HCT116 (cell line): ENCODE results near the gene OVOL2. TPM values are rescaled to one million over a fixed set of nuclear protein-coding genes. Genes with fewer than 3 reads are reported as not detected.

Experiments used
- ATAC-seq: fragments of 200-7000 bp; cut with Tn5 transposase; 2 replicates; pipeline ENCODE4 v1.9.1; 2020; ENCODE audit warnings: mild to moderate bottlenecking, moderate library complexity
- BruUV-seq: library from RNA; stranded (reverse); fragments of 400-500 nt; replicated peaks from 2 replicates; lab custom pipeline; 2021; lab: Mats Ljungman, UMichigan
- CTCF ChIA-PET: fragments of 300-600 bp; sonication (Branson Sonifier 250); formaldehyde crosslinking; loops from one replicate; lab custom pipeline; 2021; ENCODE audit warnings: antibody characterized with exemption; lab: Charles Lee
- POLR2A ChIA-PET: fragments of 300-600, 350-600 bp; sonication (Branson Sonifier 250); formaldehyde crosslinking; loops from one replicate; lab custom pipeline; 2021; ENCODE audit warnings: antibody characterized with exemption; lab: Charles Lee
- RAD21 ChIA-PET, 2 experiments: fragments of 300-600 bp; sonication (Branson Sonifier 250); formaldehyde crosslinking; loops; one replicate each; lab custom pipeline; 2023; ENCODE audit warnings: low total read pairs in 2 of 2; ENCODE audit not compliant: uncharacterized antibody in 2 of 2, unreplicated experiment in 2 of 2, low non-redundant PET in 1 of 2; lab: Charles Lee
- DNase-seq: peaks from one replicate; pipeline ENCODE4 v3.0.0-alpha.2; 2010; ENCODE audit warnings: low read depth, low spot score
- H2AFZ ChIP-seq: fragments of 200-600 bp; shearing (Covaris generic), sonication (generic); 2 replicates; pipeline ENCODE4 v1.6.1; 2017; ENCODE audit warnings: low read depth, mixed run types, mixed read lengths, antibody characterized with exemption, low read length; ENCODE audit not compliant: poor library complexity, severe bottlenecking
- H3K27ac ChIP-seq: 2 replicates; pipeline ENCODE4 v1.5.1; 2012; ENCODE audit warnings: low read depth, low read length
- H3K27me3 ChIP-seq: fragments of 200-600 bp; sonication (generic); 2 replicates; pipeline ENCODE4 v1.6.1; 2016; ENCODE audit warnings: mixed run types, low read length, mixed read lengths; ENCODE audit not compliant: insufficient read depth
- H3K36me3 ChIP-seq, 2 experiments: fragments of 200-500 bp in 1 of 2; fragments of 200-600 bp in 1 of 2; sonication (Bioruptor generic) in 1 of 2; sonication (generic) in 1 of 2; 2 replicates each; pipeline versions ENCODE4 v1.5.1 to v1.6.1; 2014 to 2016; ENCODE audit warnings: low read length in 2 of 2, inconsistent platforms in 1 of 2, mixed read lengths in 1 of 2, mixed run types in 1 of 2; ENCODE audit not compliant: insufficient read depth in 2 of 2, control insufficient read depth in 1 of 2
- H3K4me1 ChIP-seq, 2 experiments: fragments of 200-600 bp in 1 of 2; sonication (generic) in 1 of 2; 2 replicates each; pipeline versions ENCODE4 v1.5.1 to v1.6.1; 2012 to 2017; ENCODE audit warnings: low read length in 2 of 2, inconsistent platforms in 1 of 2, mild to moderate bottlenecking in 1 of 2, mixed read lengths in 1 of 2, mixed run types in 1 of 2, moderate library complexity in 1 of 2; ENCODE audit not compliant: insufficient read depth in 2 of 2, control insufficient read depth in 1 of 2
- H3K4me2 ChIP-seq: fragments of 200-600 bp; sonication (generic); 2 replicates; pipeline ENCODE4 v1.6.1; 2017; ENCODE audit warnings: mixed run types, low read length, mixed read lengths
- H3K4me3 ChIP-seq, 2 experiments: fragments of 200-600 bp in 1 of 2; sonication (generic) in 1 of 2; replicated peaks in 1 of 2; 2 replicates each; pipeline ENCODE4 v1.5.1; 2011 to 2016; ENCODE audit warnings: low read length in 2 of 2, control low read depth in 1 of 2, low read depth in 1 of 2, mild to moderate bottlenecking in 1 of 2, mixed read lengths in 1 of 2, mixed run types in 1 of 2
- H3K79me2 ChIP-seq: fragments of 200-600 bp; sonication (generic); 2 replicates; pipeline ENCODE4 v1.6.1; 2017; ENCODE audit warnings: mild to moderate bottlenecking, mixed run types, low read length, moderate library complexity, mixed read lengths; ENCODE audit not compliant: insufficient read depth
- H3K9ac ChIP-seq: fragments of 200-600 bp; sonication (generic); 2 replicates; pipeline ENCODE4 v1.6.1; 2016; ENCODE audit warnings: low read length, mixed read lengths
- H3K9me2 ChIP-seq: fragments of 200-600 bp; sonication (generic), shearing (Covaris generic); 2 replicates; pipeline ENCODE4 v1.6.1; 2017; ENCODE audit warnings: mixed run types, mild to moderate bottlenecking, moderate library complexity; ENCODE audit not compliant: insufficient read depth
- H3K9me3 ChIP-seq, 2 experiments: fragments of 200-500 bp in 1 of 2; fragments of 200-600 bp in 1 of 2; sonication (Bioruptor generic) in 1 of 2; sonication (generic) in 1 of 2; 2 replicates each; pipeline ENCODE4 v1.6.1; 2014 to 2017; ENCODE audit warnings: low read length in 2 of 2, mixed read lengths in 2 of 2, inconsistent platforms in 1 of 2, low read depth in 1 of 2, mild to moderate bottlenecking in 1 of 2, mixed run types in 1 of 2, moderate library complexity in 1 of 2; ENCODE audit not compliant: control insufficient read depth in 1 of 2, insufficient read depth in 1 of 2
- H4K20me1 ChIP-seq: fragments of 200-600 bp; sonication (generic), shearing (Covaris generic); 2 replicates; pipeline ENCODE4 v1.6.1; 2017; ENCODE audit warnings: mixed run types, mild to moderate bottlenecking, moderate library complexity; ENCODE audit not compliant: insufficient read depth
- CBX3 ChIP-seq: IDR thresholded peaks from 2 replicates; pipeline ENCODE4 v1.6.1; 2012; ENCODE audit warnings: low read depth
- EGR1 ChIP-seq: IDR thresholded peaks from 2 replicates; pipeline ENCODE4 v1.6.1; 2012; ENCODE audit warnings: low read depth
- ELF1 ChIP-seq: IDR thresholded peaks from 2 replicates; pipeline ENCODE4 v1.6.1; 2012; ENCODE audit warnings: low read depth, borderline replicate concordance
- EZH2 ChIP-seq: fragments of 200-600 bp; sonication (generic); IDR thresholded peaks from 2 replicates; pipeline ENCODE4 v1.6.1; 2017; ENCODE audit warnings: antibody characterized with exemption, mixed run types
- JUND ChIP-seq: IDR thresholded peaks from 2 replicates; pipeline ENCODE4 v1.6.1; 2012
- POLR2A ChIP-seq: IDR thresholded peaks from 2 replicates; pipeline ENCODE4 v1.7.0; 2011; ENCODE audit warnings: borderline replicate concordance; ENCODE audit not compliant: insufficient read depth, insufficient read length; ENCODE audit errors: extremely low read depth
- POLR2AphosphoS5 ChIP-seq: IDR thresholded peaks from 2 replicates; pipeline ENCODE4 v1.6.1; 2011; ENCODE audit warnings: mild to moderate bottlenecking, low read depth, low read length, moderate library complexity
- RAD21 ChIP-seq: IDR thresholded peaks from 2 replicates; pipeline ENCODE4 v1.6.1; 2012; ENCODE audit warnings: low read depth, mild to moderate bottlenecking
- TCF7L2 ChIP-seq: IDR thresholded peaks from 2 replicates; pipeline ENCODE4 v1.7.0; 2011; ENCODE audit warnings: borderline replicate concordance, inconsistent platforms; ENCODE audit not compliant: insufficient read depth, insufficient read length; ENCODE audit errors: extremely low read depth
- ZFX ChIP-seq: fragments of 450-650 bp; IDR thresholded peaks from 2 replicates; pipeline ENCODE4 v1.6.1; 2017
- ZNF274 ChIP-seq: fragments of 200-500 bp; sonication (Bioruptor generic); IDR thresholded peaks from 2 replicates; pipeline ENCODE4 v1.6.1; 2014; ENCODE audit warnings: mild to moderate bottlenecking, low read depth, low read length, inconsistent platforms
- intact Hi-C: fragments of 100-400 bp; cut with micrococcal nuclease; formaldehyde crosslinking; loops from 2 replicates; pipeline ENCODE4 v1.10.0; 2022
- total RNA-seq: library from RNA; stranded (reverse); gene quantifications from one replicate; pipeline ENCODE4 v1.2.1, GENCODE V29; 2021; ENCODE audit not compliant: unreplicated experiment
- TF ChIP-seq, protein P1 (sequence below), 3 experiments: fragments of 200-600 bp in 1 of 3; sonication (generic) in 1 of 3; IDR thresholded peaks in 2 of 3; conservative IDR thresholded peaks in 1 of 3; 2 replicates each; pipeline ENCODE4 v1.5.1; 2012 to 2017; ENCODE audit warnings: low read depth in 2 of 3, low read length in 2 of 3, antibody characterized with exemption in 1 of 3, borderline replicate concordance in 1 of 3, control low read depth in 1 of 3, mild to moderate bottlenecking in 1 of 3, mixed read lengths in 1 of 3, mixed run types in 1 of 3, moderate library complexity in 1 of 3; ENCODE audit not compliant: insufficient read depth in 1 of 3
- TF ChIP-seq, protein P2 (sequence below): IDR thresholded peaks from 2 replicates; pipeline ENCODE4 v1.6.1; 2011; ENCODE audit warnings: mild to moderate bottlenecking, low read length, moderate library complexity; ENCODE audit not compliant: insufficient replicate concordance; ENCODE audit errors: extremely low read depth

OVOL2 gene
- total RNA-seq, 1 experiment from 2014 or later, result 0.86 TPM

DNA sequence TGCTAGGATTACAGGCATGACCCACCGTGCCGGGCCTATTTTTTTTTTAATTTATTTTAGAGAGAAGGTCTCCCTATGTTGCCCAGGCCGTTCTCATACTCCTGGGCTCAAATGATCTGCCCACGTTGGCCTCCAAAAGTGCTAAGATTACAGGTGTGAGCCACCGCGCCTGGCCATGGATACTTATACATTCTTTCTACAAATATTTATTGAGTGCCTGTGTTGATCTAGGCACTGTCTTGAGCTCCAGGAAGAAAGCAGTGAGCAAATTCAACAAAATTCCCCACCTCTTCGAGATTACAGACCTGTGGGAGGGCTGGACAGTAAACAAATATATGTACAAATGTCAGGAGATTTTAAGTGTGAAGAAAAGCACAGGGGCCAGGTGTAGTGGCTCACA, 51.0 kb downstream of the OVOL2 start (continued):
- TF ChIP-seq, protein P1, sequence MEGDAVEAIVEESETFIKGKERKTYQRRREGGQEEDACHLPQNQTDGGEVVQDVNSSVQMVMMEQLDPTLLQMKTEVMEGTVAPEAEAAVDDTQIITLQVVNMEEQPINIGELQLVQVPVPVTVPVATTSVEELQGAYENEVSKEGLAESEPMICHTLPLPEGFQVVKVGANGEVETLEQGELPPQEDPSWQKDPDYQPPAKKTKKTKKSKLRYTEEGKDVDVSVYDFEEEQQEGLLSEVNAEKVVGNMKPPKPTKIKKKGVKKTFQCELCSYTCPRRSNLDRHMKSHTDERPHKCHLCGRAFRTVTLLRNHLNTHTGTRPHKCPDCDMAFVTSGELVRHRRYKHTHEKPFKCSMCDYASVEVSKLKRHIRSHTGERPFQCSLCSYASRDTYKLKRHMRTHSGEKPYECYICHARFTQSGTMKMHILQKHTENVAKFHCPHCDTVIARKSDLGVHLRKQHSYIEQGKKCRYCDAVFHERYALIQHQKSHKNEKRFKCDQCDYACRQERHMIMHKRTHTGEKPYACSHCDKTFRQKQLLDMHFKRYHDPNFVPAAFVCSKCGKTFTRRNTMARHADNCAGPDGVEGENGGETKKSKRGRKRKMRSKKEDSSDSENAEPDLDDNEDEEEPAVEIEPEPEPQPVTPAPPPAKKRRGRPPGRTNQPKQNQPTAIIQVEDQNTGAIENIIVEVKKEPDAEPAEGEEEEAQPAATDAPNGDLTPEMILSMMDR (IDR thresholded peaks at IDR 0.05 in 2 of 3, conservative IDR thresholded peaks at IDR 0.05 in 1 of 3; ENCODE audit: borderline replicate concordance in 1 of 3, insufficient read depth in 1 of 3, low read depth in 2 of 3, low read length in 2 of 3), result no peak

DNA sequence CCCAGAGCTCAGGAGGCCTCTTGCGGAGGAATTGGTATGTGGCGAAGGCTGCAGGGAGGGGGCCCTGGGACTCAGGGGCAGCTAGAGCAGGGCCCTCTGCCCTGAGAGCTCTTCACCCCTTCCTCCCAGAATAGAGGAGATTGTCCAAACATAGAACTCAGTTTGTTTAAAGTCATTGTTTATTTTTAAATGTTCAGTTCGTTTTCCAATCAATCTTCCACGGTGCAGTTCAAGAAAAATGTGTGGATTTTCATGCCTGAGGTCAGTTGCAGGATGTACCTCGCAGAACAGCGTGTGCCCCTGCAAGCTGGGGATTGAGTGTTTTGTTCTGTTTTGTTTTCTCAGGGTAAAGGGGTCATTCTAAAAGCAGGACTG, 51.7 kb downstream of the OVOL2 start:
- Histone ChIP-seq H3K9me3 (no peaks in the 10 kb centered on the region), H3K9ac (no peak overlapping the region), H3K79me2 (no peaks in the 10 kb centered on the region), H3K4me1 (no peaks in the 10 kb centered on the region), H2AFZ (no peak overlapping the region), H3K4me2 (no peak overlapping the region), H3K9me2 (no peaks in the 10 kb centered on the region), H3K27ac (no peak overlapping the region), H3K27me3 (no peaks in the 10 kb centered on the region), H3K36me3 (no peaks in the 10 kb centered on the region), H3K4me3 (no peak overlapping the region), H4K20me1 (no peaks in the 10 kb centered on the region)
- ChIA-PET POLR2A (no interaction called here), CTCF (no interaction called here), RAD21 (no interaction called here)
- DNase-seq, result no peak
- BruUV-seq, result no TSS peak
- TF ChIP-seq RAD21, result no peak
- TF ChIP-seq POLR2A, result no peak
- TF ChIP-seq ZNF274, result no peak
- TF ChIP-seq, protein P2, sequence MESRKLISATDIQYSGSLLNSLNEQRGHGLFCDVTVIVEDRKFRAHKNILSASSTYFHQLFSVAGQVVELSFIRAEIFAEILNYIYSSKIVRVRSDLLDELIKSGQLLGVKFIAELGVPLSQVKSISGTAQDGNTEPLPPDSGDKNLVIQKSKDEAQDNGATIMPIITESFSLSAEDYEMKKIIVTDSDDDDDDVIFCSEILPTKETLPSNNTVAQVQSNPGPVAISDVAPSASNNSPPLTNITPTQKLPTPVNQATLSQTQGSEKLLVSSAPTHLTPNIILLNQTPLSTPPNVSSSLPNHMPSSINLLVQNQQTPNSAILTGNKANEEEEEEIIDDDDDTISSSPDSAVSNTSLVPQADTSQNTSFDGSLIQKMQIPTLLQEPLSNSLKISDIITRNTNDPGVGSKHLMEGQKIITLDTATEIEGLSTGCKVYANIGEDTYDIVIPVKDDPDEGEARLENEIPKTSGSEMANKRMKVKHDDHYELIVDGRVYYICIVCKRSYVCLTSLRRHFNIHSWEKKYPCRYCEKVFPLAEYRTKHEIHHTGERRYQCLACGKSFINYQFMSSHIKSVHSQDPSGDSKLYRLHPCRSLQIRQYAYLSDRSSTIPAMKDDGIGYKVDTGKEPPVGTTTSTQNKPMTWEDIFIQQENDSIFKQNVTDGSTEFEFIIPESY, result no peak
- TF ChIP-seq, protein P1 (IDR thresholded peaks at IDR 0.05 in 2 of 3, conservative IDR thresholded peaks at IDR 0.05 in 1 of 3; ENCODE audit: borderline replicate concordance in 1 of 3, insufficient read depth in 1 of 3, low read depth in 2 of 3, low read length in 2 of 3), result no peak
- no peak for TF ChIP-seq ZFX
- no peak for TF ChIP-seq CBX3
- TF ChIP-seq JUND, result no peak
- no peak for TF ChIP-seq TCF7L2
- no peak for TF ChIP-seq EZH2
- no peak for TF ChIP-seq EGR1
- no peak for TF ChIP-seq POLR2AphosphoS5
- TF ChIP-seq ELF1, result no peak
- ATAC-seq, result no peak
- intact Hi-C loops, result no loop called here
